Psoas muscle (tissue), 8 donors: ENCODE results near the gene SEC14L2. TPM values are rescaled to one million over a fixed set of nuclear protein-coding genes. Genes with fewer than 3 reads are reported as not detected.

Experiments used
- ATAC-seq, 4 donors: fragments of 200-7000 bp; cut with Tn5 transposase; one replicate each; pipeline ENCODE4 v1.9.1; 2020; ENCODE audit warnings: moderate library complexity in 3 of 4, mild to moderate bottlenecking in 2 of 4
- DNase-seq, 2 donors: peaks; one replicate each; pipeline ENCODE4 v3.0.0-alpha.2; 2020
- H3K27ac ChIP-seq: fragments of 200-600 bp; one replicate; pipeline ENCODE4 v1.8.0; 2022
- H3K27me3 ChIP-seq, 3 donors: fragments of 200-600 bp in 1 of 3; one replicate each; pipeline versions ENCODE4 v1.6.1 to v1.8.0; 2013 to 2022; ENCODE audit warnings: low read length in 2 of 3, mild to moderate bottlenecking in 2 of 3, moderate library complexity in 1 of 3; ENCODE audit not compliant: insufficient read depth in 3 of 3
- H3K36me3 ChIP-seq, 2 donors: fragments of 200-600 bp in 1 of 2; one replicate each; pipeline versions ENCODE4 v1.6.1 to v1.8.0; 2013 to 2022; ENCODE audit warnings: low read depth in 1 of 2, mild to moderate bottlenecking in 1 of 2, moderate library complexity in 1 of 2; ENCODE audit not compliant: insufficient read depth in 1 of 2
- H3K4me1 ChIP-seq: fragments of 200-600 bp; one replicate; pipeline ENCODE4 v1.8.0; 2022
- H3K4me3 ChIP-seq: fragments of 200-600 bp; one replicate; pipeline ENCODE4 v1.8.0; 2022; ENCODE audit warnings: mild to moderate bottlenecking
- H3K9me3 ChIP-seq: fragments of 200-600 bp; one replicate; pipeline ENCODE4 v1.8.0; 2022
- WGBS, 3 donors: extraction: QIAGEN DNeasy Blood & Tissue Kit; methylation state at CpG; one replicate each; pipeline versions ENCODE4 v1.1.6 to v1.1.7; 2013; 5-methylcytosine and 5-hydroxymethylcytosine counted together
- intact Hi-C, 2 donors: fragments of 100-400 bp; cut with DNase I; formaldehyde crosslinking; loops; one replicate each; pipeline versions ENCODE4 v1.11.0 to v1.14.2; 2022
- polyA plus RNA-seq, 3 donors: library from polyadenylated mRNA; stranded (reverse); fragments of 200-250 nt; gene quantifications; one replicate each; pipeline ENCODE4 v1.2.3, GENCODE V29; 2013
- total RNA-seq, 4 donors: library from RNA; stranded (reverse); fragmentation: NEBNext Ultra II Directional in 2 of 4; extraction: Animal tissue kit (Norgen Biotek cat#: 25700) in 2 of 4; gene quantifications; one replicate each; pipeline versions ENCODE4 v1.2.1 to v1.2.4, GENCODE V29; 2021 to 2023
- TF ChIP-seq, protein P1 (sequence below): fragments of 200-600 bp; IDR thresholded peaks from one replicate; pipeline ENCODE4 v1.8.0; 2022; ENCODE audit warnings: antibody characterized with exemption
- donor health status: healthy with polysubstance abuse.
- donor health status: DM: no; HTN: no; CAD: no; lungs with moderate emphysema.
- donor health status: Bipolar disorder and iron deficiency.
- donor health status: healthy.
- donor health status: DM: yes; HTN: yes; CAD: no.
- donor health status: DM: no; HTN: no; CAD: no.
- donor health status: DM: no; HTN: no; CAD: no.
- donor health status: DM: yes; HTN: yes; CAD: no.

The SEC14L2 gene
- total and polyA plus RNA-seq, 7 donors, result 0.38 to 75.0 (median 1.9) TPM

DNA sequence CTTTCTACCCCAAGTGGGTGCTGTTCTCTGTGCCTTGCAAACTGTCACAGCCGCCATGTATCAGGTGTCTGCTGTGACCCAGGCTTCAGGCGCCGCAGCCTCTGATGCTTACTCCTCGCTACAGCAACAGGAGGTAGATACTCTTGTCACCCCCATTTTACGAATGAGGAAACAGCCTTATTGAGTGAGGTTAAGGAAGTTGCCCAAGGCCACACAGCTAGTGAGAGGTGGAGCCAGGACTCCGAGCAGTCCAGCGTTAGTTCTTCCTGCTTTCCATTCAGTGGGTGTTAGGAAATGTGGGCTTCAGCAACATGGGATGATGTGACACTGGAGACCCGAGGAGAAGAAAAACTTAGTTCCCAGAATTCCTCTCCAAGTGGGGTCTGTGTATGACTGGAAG, 23.9 kb upstream of the SEC14L2 start:
- H3K27ac ChIP-seq, result no peak overlapping the region
- no peaks in the 10 kb centered on the region for H3K9me3 ChIP-seq
- intact Hi-C loops, result no loop called here
- DNase-seq, result no peak
- TF ChIP-seq, protein P1, sequence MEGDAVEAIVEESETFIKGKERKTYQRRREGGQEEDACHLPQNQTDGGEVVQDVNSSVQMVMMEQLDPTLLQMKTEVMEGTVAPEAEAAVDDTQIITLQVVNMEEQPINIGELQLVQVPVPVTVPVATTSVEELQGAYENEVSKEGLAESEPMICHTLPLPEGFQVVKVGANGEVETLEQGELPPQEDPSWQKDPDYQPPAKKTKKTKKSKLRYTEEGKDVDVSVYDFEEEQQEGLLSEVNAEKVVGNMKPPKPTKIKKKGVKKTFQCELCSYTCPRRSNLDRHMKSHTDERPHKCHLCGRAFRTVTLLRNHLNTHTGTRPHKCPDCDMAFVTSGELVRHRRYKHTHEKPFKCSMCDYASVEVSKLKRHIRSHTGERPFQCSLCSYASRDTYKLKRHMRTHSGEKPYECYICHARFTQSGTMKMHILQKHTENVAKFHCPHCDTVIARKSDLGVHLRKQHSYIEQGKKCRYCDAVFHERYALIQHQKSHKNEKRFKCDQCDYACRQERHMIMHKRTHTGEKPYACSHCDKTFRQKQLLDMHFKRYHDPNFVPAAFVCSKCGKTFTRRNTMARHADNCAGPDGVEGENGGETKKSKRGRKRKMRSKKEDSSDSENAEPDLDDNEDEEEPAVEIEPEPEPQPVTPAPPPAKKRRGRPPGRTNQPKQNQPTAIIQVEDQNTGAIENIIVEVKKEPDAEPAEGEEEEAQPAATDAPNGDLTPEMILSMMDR, result no peak
- WGBS, 3 donors, result 71 to 75% (median 75%) methylated on average over 8 of the region's 8 CpGs
- H3K4me3 ChIP-seq, result no peak overlapping the region
- peaks cover 0 to 9% of the 10 kb centered on the region in 2 donors for H3K36me3 ChIP-seq
- peak in 2 of 4 donors; percentile 16 to 26 for ATAC-seq
- H3K27me3 ChIP-seq, result no peaks in the 10 kb centered on the region
- H3K4me1 ChIP-seq, result no peaks in the 10 kb centered on the region

DNA sequence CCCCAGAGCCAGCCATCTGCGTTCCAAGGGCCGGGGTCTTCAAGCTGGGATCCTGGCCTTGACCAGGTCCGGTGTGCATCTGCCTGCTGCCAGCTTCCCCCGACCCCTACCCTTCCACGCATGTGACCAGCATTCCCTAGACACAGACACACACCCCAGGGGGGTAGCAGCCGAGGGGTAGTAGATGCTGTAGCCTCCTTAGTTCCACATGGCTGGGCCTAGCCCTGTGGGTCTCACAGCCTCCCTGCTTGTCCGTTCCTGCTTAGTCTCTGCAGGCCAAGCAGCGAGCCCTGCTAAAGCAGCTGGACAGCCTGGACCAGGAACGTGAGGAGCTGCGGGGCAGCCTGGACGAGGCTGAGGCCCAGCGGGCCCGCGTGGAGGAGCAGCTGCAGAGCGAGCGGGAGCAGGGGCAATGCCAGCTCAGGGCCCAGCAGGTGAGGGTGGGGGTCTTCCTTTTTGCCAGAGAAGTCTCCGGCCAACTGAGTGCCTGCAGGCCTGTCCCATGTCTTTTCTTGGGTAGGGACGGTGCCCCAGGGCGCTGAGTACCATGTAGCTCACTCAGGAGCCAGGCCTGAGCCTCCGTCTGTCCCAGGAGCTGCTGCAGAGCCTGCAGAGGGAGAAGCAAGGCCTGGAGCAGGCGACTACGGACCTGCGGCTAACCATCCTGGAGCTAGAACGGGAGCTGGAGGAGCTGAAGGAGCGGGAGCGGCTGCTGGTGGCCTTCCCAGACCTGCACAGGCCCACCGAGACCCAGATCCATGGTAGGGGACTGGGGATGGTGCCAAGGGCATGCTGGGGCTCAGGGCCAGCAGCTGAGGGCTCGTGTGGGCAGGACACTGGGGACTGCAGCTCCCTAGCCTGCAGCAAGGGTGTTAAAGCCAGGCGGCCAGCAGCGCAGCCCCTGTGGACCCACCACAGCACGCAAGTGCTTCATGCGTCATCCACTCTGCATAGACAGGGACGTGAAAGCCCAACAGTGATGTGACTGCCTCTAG, 23.2 kb upstream of the SEC14L2 start:
- H3K4me1 ChIP-seq, result no peaks in the 10 kb centered on the region
- no peaks in the 10 kb centered on the region for H3K9me3 ChIP-seq
- intact Hi-C loops, result no loop called here
- H3K27ac ChIP-seq, result no peak overlapping the region
- H3K4me3 ChIP-seq, result no peak overlapping the region
- ATAC-seq (no peak), DNase-seq (no peak)
- TF ChIP-seq, protein P1, result no peak
- 75 to 77% (median 77%) methylated on average over 32 to 33 of the region's 33 CpGs for WGBS, 3 donors
- H3K27me3 ChIP-seq, result no peaks in the 10 kb centered on the region
- H3K36me3 ChIP-seq, result peaks cover 0 to 9% of the 10 kb centered on the region in 2 donors

DNA sequence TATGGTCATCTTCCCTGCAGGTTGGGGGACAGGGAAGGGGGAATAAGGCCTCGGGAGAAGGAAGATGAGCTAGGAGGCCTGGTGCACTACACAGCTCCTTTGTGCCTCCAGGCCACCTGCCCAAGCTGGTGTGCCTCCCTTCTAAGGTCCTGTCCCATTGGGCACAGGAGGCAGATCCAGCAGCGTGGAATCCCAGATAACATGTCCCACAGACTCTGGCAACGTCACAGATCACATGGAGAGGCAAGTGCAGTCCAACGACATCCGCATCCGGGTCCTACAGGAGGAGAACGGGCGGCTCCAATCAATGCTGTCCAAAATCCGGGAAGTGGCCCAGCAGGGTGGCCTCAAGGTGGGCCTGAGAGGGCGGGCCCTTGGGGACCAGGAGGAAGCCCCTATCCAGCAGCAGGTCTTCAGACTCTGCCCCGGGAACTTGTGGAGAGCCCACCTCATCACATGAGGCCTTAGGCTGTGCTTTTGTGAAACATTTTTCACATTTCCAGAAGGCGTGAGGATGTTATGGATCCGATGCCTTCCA, 21.4 kb upstream of the SEC14L2 start:
- H3K4me1 ChIP-seq, result no peaks in the 10 kb centered on the region
- intact Hi-C loops, result no loop called here
- H3K27ac ChIP-seq, result no peak overlapping the region
- no peaks in the 10 kb centered on the region for H3K27me3 ChIP-seq
- ATAC-seq (no peak), DNase-seq (peak in 1 of 2 donors; percentile 45)
- TF ChIP-seq, protein P1, result no peak
- peaks cover 0 to 15% of the 10 kb centered on the region in 2 donors for H3K36me3 ChIP-seq
- WGBS, 3 donors, result 88 to 93% (median 91%) methylated on average over 13 of the region's 13 CpGs
- no peak overlapping the region for H3K4me3 ChIP-seq
- no peaks in the 10 kb centered on the region for H3K9me3 ChIP-seq

DNA sequence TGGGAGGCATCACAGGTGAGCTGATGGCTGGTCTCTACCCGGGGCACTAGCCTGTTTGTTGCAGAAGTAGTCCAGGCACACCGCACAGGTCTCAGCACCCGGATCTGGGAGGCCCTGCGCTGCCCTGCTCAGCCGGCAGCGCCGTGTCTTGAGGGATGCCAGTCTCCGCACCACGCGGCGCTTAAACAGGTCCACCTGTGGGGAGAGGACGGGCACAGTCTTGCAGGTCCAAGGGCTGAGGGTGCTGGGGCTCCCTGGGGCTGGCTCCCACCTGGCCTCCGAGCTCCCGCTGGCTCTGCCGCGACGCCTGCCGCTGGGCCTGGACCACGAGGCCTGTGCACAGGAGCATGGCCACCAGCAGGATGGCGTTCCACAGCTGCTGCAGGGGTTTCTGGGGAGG, 16.8 kb upstream of the SEC14L2 start:
- no peak overlapping the region for H3K4me3 ChIP-seq
- H3K36me3 ChIP-seq, result peaks cover 0 to 39% of the 10 kb centered on the region in 2 donors
- DNase-seq, result peak in 1 of 2 donors; percentile 46
- TF ChIP-seq, protein P1, result no peak
- intact Hi-C loops, result no loop called here
- no peak for ATAC-seq
- H3K9me3 ChIP-seq, result no peaks in the 10 kb centered on the region
- H3K4me1 ChIP-seq, result no peaks in the 10 kb centered on the region
- 95 to 98% (median 96%) methylated on average over 20 of the region's 20 CpGs for WGBS, 3 donors
- H3K27me3 ChIP-seq, result no peaks in the 10 kb centered on the region
- no peak overlapping the region for H3K27ac ChIP-seq
